Measurements from ENCODE around the gene NR4A1. TPM values are rescaled to one million over a fixed set of nuclear protein-coding genes. Genes with fewer than 3 reads are reported as not detected.
A peak's percentile ranks its signal among the peaks of the same experiment; 100 is the strongest.

Gene NR4A1
- total RNA-seq, 1 donor from 2014 or later, result 11.4 TPM

DNA sequence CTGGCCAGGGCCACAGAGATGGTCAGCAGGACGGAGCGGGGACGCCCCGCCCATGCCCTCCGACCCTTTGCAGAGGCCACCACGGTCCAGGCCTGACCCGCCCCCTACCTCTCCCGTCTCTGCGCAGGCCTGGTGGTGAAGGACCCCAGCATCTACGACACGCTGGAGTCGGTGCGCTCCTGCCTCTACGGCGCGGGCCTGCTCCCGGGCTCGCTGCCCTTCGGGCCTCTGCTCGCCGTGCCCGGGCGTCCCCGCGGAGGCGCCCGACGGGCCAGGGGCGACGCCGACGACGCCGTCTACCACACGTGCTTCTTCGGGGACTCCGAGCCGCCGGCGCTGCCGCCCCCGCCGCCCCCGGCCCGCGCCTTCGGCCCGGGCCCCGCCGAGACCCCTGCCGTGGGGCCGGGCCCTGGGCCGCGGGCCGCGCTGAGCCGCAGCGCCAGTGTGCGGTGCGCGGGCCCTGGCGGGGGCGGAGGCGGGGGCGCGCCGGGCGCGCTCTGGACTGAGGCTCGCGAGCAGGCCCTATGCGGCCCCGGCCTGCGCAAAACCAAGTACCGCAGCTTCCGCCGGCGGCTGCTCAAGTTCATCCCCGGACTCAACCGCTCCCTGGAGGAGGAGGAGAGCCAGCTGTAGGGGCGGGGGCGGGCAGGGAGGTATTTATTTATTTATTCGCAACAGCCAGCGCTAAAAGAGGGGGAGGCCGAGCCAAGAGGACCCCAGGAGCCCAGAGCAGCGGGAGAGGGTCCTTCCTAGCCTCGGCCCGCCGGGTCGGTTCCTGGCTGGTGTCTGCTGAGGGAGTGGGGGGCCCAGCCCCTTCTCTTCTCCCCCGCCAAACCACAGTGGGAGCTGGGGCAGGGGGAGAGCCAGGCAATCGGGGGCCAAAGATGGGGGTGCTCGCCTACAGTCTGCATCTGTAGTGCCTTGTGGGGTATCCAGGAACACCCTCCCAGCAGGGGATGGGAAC is 36.4 kb upstream of the NR4A1 start:
- TF ChIP-seq, protein P1, sequence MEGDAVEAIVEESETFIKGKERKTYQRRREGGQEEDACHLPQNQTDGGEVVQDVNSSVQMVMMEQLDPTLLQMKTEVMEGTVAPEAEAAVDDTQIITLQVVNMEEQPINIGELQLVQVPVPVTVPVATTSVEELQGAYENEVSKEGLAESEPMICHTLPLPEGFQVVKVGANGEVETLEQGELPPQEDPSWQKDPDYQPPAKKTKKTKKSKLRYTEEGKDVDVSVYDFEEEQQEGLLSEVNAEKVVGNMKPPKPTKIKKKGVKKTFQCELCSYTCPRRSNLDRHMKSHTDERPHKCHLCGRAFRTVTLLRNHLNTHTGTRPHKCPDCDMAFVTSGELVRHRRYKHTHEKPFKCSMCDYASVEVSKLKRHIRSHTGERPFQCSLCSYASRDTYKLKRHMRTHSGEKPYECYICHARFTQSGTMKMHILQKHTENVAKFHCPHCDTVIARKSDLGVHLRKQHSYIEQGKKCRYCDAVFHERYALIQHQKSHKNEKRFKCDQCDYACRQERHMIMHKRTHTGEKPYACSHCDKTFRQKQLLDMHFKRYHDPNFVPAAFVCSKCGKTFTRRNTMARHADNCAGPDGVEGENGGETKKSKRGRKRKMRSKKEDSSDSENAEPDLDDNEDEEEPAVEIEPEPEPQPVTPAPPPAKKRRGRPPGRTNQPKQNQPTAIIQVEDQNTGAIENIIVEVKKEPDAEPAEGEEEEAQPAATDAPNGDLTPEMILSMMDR (conservative IDR thresholded peaks at IDR 0.05), result no peak
- H3K9me3 Mint-ChIP-seq, result no peaks in the 10 kb centered on the region
- H3K4me3 Mint-ChIP-seq, result no peak overlapping the region
- H3K27me3 Mint-ChIP-seq, result peaks cover 32% of the 10 kb centered on the region
- H3K36me3 Mint-ChIP-seq, result peaks cover 10% of the 10 kb centered on the region
- peaks cover 28% of the 10 kb centered on the region for H3K4me1 Mint-ChIP-seq (ENCODE audit: unreplicated experiment)
- no peak overlapping the region for H3K27ac Mint-ChIP-seq
- DNase-seq (ENCODE audit: extremely low spot score, unreplicated experiment), result no peak

DNA sequence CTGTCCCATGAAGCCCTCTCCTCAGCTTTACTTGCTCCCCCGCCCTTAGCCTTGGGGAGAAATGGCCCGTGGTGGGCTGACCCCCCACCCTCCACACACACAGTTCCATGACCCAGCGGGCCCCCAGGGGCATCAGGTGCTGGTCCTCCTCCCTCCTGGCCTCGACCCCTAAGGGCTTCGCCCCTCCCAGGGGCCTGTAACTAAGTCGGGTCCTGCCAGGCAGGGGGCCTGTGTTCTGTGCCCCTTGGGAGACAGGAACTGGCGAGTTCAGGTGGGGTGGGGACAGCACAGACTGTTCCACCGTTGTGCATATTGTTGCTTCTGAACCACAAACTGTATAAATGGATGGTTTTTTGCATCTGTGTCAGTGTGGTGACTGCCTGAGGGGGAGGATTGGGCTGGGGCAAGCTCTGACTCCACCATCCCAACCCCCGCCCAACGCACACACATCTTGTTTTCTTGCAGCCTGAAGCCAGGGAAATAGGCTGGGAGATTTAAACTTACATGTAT is 35.7 kb upstream of the NR4A1 start:
- H3K27me3 Mint-ChIP-seq, result peaks cover 39% of the 10 kb centered on the region

DNA sequence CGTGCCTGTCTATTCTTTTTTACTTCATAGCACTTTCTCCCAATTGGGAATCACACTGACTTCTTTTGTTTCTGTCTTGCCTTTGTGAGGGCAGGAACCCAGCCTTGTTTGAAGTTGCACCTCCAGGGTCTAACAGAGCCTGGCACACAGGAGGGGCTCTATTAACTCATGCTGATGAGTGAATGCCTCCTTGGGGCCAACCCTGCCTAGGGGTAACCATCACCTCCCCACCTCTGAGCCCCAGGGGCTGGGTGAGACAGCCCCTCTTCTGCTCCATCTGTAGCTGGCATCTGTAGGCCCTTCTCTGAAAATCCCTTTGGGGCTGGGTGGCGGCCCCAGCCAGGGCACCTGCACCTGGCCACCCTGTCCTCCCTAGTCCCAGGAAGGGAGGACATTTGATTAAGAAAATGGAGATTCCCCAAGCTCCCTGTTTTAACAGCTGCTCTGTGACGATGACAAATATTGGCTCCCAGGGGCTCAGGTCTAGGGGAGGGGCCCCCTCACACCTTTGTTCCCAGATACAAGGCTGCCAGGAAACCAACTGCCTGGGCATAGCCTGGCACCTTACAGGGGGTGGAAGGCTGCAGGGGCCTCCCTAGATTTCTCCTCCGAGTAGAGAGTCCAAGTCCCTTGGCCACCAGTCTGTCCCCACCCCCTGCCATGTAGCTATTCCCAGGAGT is 32.7 kb upstream of the NR4A1 start:
- Mint-ChIP-seq H3K4me3 (no peak overlapping the region), H3K27me3 (peaks cover 61% of the 10 kb centered on the region), H3K27ac (peak overlapping the region; percentile 56), H3K9me3 (no peaks in the 10 kb centered on the region), H3K36me3 (peaks cover 7% of the 10 kb centered on the region), H3K4me1 (ENCODE audit: unreplicated experiment) (peaks cover 29% of the 10 kb centered on the region)
- TF ChIP-seq, protein P1 (conservative IDR thresholded peaks at IDR 0.05), result no peak
- DNase-seq (ENCODE audit: extremely low spot score, unreplicated experiment), result no peak

More for the DNA sequence above, 35.7 kb upstream of the NR4A1 start:
- Mint-ChIP-seq H3K9me3 (no peaks in the 10 kb centered on the region), H3K4me1 (ENCODE audit: unreplicated experiment) (peaks cover 30% of the 10 kb centered on the region), H3K36me3 (peaks cover 10% of the 10 kb centered on the region), H3K4me3 (no peak overlapping the region), H3K27ac (no peak overlapping the region)
- TF ChIP-seq, protein P1 (conservative IDR thresholded peaks at IDR 0.05), result no peak
- DNase-seq (ENCODE audit: extremely low spot score, unreplicated experiment), result no peak

DNA sequence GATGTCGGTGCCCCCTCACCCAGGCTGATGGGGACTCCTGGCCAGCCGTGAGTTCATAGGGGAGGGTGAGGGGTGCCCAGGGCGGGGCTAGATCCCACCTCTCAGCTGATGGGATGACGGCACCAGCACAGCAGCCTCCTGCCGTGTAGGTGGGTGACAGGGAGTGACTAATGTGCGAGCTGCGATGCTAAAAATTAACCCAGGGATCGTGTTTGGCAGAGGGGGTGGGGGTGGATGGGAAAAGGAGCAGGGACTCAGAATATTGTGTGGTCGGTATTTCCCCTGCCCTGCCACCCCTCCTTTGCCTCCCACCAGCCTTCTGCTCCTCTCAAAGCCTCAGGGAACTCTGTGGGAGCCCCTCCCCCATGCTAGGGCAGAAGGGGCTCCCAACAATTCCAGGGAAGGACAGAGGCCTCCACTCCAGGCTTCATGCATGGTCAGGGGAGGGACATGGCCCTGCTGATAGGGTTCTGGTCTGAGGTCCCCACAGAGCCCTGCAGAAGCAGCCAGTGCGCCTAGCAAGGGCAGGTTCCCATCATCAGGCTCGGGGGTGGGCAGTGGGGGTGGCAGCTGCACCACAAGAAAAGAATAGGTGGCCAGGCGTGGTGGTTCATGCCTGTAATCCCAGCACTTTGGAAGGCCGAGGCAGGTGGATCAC is 32.0 kb upstream of the NR4A1 start:
- H3K36me3 Mint-ChIP-seq, result peaks cover under 1% of the 10 kb centered on the region

More for the DNA sequence above, 32.0 kb upstream of the NR4A1 start:
- H3K4me3 Mint-ChIP-seq, result no peak overlapping the region
- H3K27ac Mint-ChIP-seq, result peak overlapping the region; percentile 56
- TF ChIP-seq, protein P1 (conservative IDR thresholded peaks at IDR 0.05), result no peak
- DNase-seq (ENCODE audit: extremely low spot score, unreplicated experiment), result no peak
- peaks cover 58% of the 10 kb centered on the region for H3K27me3 Mint-ChIP-seq
- peaks cover 29% of the 10 kb centered on the region for H3K4me1 Mint-ChIP-seq (ENCODE audit: unreplicated experiment)
- H3K9me3 Mint-ChIP-seq, result no peaks in the 10 kb centered on the region

Data from type B pancreatic cell (in vitro differentiated cells).